GM21360 (cell line): ENCODE data around the gene VSIG10L2.

Experiments used
- ATAC-seq: cut with Tn5 transposase; IDR thresholded peaks from one replicate; pipeline ENCODE4 v1.9.1; 2021; ENCODE audit warnings: mild to moderate bottlenecking, moderate library complexity; ENCODE audit not compliant: unreplicated experiment

VSIG10L2 gene

DNA sequence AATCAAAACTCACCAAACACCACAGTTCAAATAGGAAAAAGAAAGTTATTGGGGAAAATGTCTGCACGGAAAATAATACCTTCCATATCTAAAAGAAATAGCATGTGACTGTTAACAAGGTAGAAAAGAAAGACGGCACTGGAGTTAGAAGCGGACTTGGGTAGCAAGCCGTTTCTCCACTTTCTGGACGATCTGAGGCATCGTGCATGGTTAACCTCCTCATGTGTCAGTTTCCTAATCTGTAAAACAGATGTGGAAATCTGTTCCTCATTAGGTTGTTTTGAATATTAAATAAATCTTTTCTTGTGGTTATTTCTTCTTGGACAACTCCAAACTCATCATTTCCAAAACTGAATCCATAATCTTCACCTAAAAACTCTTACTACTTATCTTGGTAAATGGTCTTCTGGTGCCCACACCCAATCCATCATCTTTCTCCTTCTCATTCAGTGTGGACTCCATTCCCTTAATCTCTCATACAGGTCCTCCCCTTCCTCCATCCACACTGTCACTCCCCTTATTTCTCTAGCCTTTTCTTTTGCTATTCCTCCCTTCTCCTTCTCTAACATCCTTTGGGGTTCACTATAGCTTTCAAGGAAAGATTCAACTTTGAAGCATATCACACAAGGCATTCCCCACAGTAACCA is 53.5 kb downstream of the VSIG10L2 start:
- no peak for ATAC-seq

DNA sequence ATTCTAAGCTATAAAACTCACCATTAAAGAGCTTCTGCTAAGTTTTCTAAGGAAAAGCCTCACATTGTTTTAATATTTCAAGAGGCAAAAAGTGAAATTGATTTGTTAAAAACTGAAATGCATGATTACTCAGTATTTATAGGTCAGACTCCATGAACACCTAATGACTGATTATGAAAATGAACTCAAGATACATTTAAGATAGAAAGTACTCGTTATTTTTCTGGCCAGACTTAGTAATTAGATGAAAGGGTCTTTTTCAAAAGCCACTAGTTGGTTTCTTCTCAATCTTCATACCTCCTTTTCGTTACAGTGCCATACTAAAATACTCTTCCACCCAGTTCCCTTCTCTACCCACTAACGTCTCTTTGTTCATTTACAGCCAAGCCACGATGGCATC is 56.3 kb downstream of the VSIG10L2 start:
- no peak for ATAC-seq
